A549 (cell line): Measurements from ENCODE around the gene UBAP1. TPM values are rescaled to one million over a fixed set of nuclear protein-coding genes. Genes with fewer than 3 reads are reported as not detected.
"Not testable (repeated sequence)": the region's sequence is repeated elsewhere in the genome, so short reads cannot be mapped to it uniquely, and the experiment has no call there.

Source experiments
- ATAC-seq, 2 experiments: fragments of 200-7000 bp in 1 of 2; fragments of >200 bp in 1 of 2; cut with Nextera tagmentation in 1 of 2; cut with Tn5 transposase in 1 of 2; 3 replicates each; pipeline versions ENCODE4 v1.8.0 to v1.9.1; 2018 to 2020; ENCODE audit warnings: mild to moderate bottlenecking in 1 of 2, moderate library complexity in 1 of 2
- CTCF ChIA-PET: fragments of 300-600 bp; sonication (Branson Sonifier 250); formaldehyde crosslinking; extraction: SDS; loops from one replicate; lab custom pipeline; 2021; ENCODE audit warnings: antibody characterized with exemption, inconsistent platforms; lab: Yijun Ruan, JAX
- POLR2A ChIA-PET: fragments of 350-600 bp; formaldehyde crosslinking; extraction: SDS; loops from one replicate; lab custom pipeline; 2021; ENCODE audit warnings: antibody characterized with exemption, inconsistent platforms; lab: Yijun Ruan, JAX
- DNase-seq, 2 experiments: peaks; one replicate each; pipeline versions ENCODE4 v3.0.0 to v3.0.0-alpha.2; 2011 to 2016; ENCODE audit warnings: low read depth in 1 of 2, low spot score in 1 of 2
- FAIRE-seq: peaks from 2 replicates; lab custom pipeline; 2011; peaks lifted over from hg19 to GRCh38; lab: Jason Lieb, UNC
- H3K27ac ChIP-seq, 2 experiments: fragments of >200 bp; sonication (Bioruptor Twin); formaldehyde crosslinking; 3 replicates each; pipeline ENCODE4 v1.5.1; 2016 to 2017
- H3K4me1 ChIP-seq: fragments of >200 bp; sonication (Bioruptor Twin); formaldehyde crosslinking; 3 replicates; pipeline ENCODE4 v1.6.1; 2016
- H3K4me2 ChIP-seq: fragments of >200 bp; sonication (Bioruptor Twin); formaldehyde crosslinking; 3 replicates; pipeline ENCODE4 v1.6.1; 2016
- H3K4me3 ChIP-seq: fragments of >200 bp; sonication (Bioruptor Twin); formaldehyde crosslinking; 3 replicates; pipeline ENCODE4 v1.5.1; 2016
- H3K9me3 ChIP-seq: fragments of >200 bp; sonication (Bioruptor Twin); formaldehyde crosslinking; 3 replicates; pipeline ENCODE4 v1.6.1; 2016
- CHD2 ChIP-seq: fragments of 150-350 bp; IDR thresholded peaks from 2 replicates; pipeline ENCODE4 v1.6.1; 2014; ENCODE audit warnings: low read length; ENCODE audit not compliant: partially characterized antibody
- CHD4 ChIP-seq: fragments of 200-600 bp; sonication (generic); IDR thresholded peaks from 2 replicates; pipeline ENCODE4 v1.6.1; 2016; ENCODE audit warnings: antibody characterized with exemption, mild to moderate bottlenecking, borderline replicate concordance
- EP300 ChIP-seq, 2 experiments: fragments of >200 bp; sonication (Bioruptor Twin); formaldehyde crosslinking; IDR thresholded peaks; 2 replicates in 1 of 2; 3 replicates in 1 of 2; pipeline ENCODE4 v1.6.1; 2016 to 2017
- FOSL2 ChIP-seq, 2 experiments: fragments of 450-650 bp in 1 of 2; fragments of >200 bp in 1 of 2; sonication (Bioruptor Twin) in 1 of 2; formaldehyde crosslinking; IDR thresholded peaks; 2 replicates each; pipeline versions ENCODE4 v1.5.0 to v1.6.1; 2016 to 2020; ENCODE audit warnings: mild to moderate bottlenecking in 1 of 2, moderate library complexity in 1 of 2
- FOXS1 ChIP-seq: fragments of 250-450 bp; sonication (Bioruptor Pico); IDR thresholded peaks from 2 replicates; pipeline ENCODE4 v1.5.0; 2020; ENCODE audit warnings: mild to moderate bottlenecking, moderate library complexity
- HMGXB4 ChIP-seq: fragments of 250-450 bp; sonication (Bioruptor Pico); IDR thresholded peaks from 2 replicates; pipeline ENCODE4 v1.5.0; 2021; ENCODE audit warnings: mild to moderate bottlenecking, moderate library complexity, borderline replicate concordance
- HOXB5 ChIP-seq: fragments of 250-450 bp; sonication (Bioruptor Pico); IDR thresholded peaks from 2 replicates; pipeline ENCODE4 v1.5.0; 2020; ENCODE audit warnings: mild to moderate bottlenecking, moderate library complexity
- KDM1A ChIP-seq: fragments of 200-600 bp; sonication (generic); IDR thresholded peaks from 2 replicates; pipeline ENCODE4 v1.6.1; 2016; ENCODE audit warnings: low read depth, mild to moderate bottlenecking
- MAZ ChIP-seq: fragments of 150-350 bp; IDR thresholded peaks from 2 replicates; pipeline ENCODE4 v1.6.1; 2014; ENCODE audit warnings: antibody characterized with exemption, low read depth, low read length, borderline replicate concordance
- NR3C1 ChIP-seq: fragments of >200 bp; sonication (Bioruptor Twin); formaldehyde crosslinking; IDR thresholded peaks from 3 replicates; pipeline ENCODE4 v1.6.1; 2017
- PHF8 ChIP-seq: fragments of 200-600 bp; sonication (generic); IDR thresholded peaks from 2 replicates; pipeline ENCODE4 v1.6.1; 2016; ENCODE audit warnings: low read depth, mild to moderate bottlenecking, antibody characterized with exemption, moderate library complexity, borderline replicate concordance
- POLR2AphosphoS2 ChIP-seq: conservative IDR thresholded peaks from 2 replicates; pipeline ENCODE4 v1.6.1; 2012; ENCODE audit warnings: low read length, improper control_type of control experiment, inconsistent platforms
- RAD21 ChIP-seq, 2 experiments: fragments of >200 bp in 1 of 2; sonication (Bioruptor Twin) in 1 of 2; formaldehyde crosslinking in 1 of 2; IDR thresholded peaks in 1 of 2; conservative IDR thresholded peaks in 1 of 2; 2 replicates in 1 of 2; 3 replicates in 1 of 2; pipeline ENCODE4 v1.6.1; 2012 to 2018; ENCODE audit warnings: inconsistent platforms in 1 of 2
- RCOR1 ChIP-seq: fragments of 150-350 bp; IDR thresholded peaks from 2 replicates; pipeline ENCODE4 v1.6.1; 2014; ENCODE audit warnings: antibody characterized with exemption, low read length, low read depth
- USF2 ChIP-seq: fragments of 450-650 bp; IDR thresholded peaks from 2 replicates; pipeline ENCODE4 v1.6.1; 2014; ENCODE audit warnings: antibody characterized with exemption
- ZC3H11A ChIP-seq: fragments of 450-650 bp; IDR thresholded peaks from 2 replicates; pipeline ENCODE4 v1.6.1; 2014; ENCODE audit warnings: antibody characterized with exemption, mild to moderate bottlenecking
- ZNF302 ChIP-seq: fragments of 250-450 bp; sonication (Bioruptor Pico); IDR thresholded peaks from 2 replicates; pipeline ENCODE4 v1.9.0; 2021; ENCODE audit warnings: inconsistent platforms, mild to moderate bottlenecking, moderate library complexity
- WGBS: methylation state at CpG from one replicate; pipeline ENCODE4 v1.1.6; 2017; ENCODE audit errors: missing lambda C conversion rate; 5-methylcytosine and 5-hydroxymethylcytosine counted together
- polyA plus RNA-seq, 4 experiments: library from polyadenylated mRNA; depleted of rRNA in 3 of 4; stranded (reverse); fragments of >200 nt; fragmentation: RNase III in 1 of 4; extraction: RNeasy Plus Mini Kit Qiagen cat#74134 plus additional on column Dnase treatment in 1 of 4; gene quantifications; 2 replicates in 3 of 4; 3 replicates in 1 of 4; pipeline ENCODE4 v1.2.3, GENCODE V29; 2011 to 2017
- TF ChIP-seq, protein P1 (sequence below): IDR thresholded peaks from 2 replicates; pipeline ENCODE4 v1.6.1; 2012; ENCODE audit warnings: low read depth, borderline replicate concordance
- TF ChIP-seq, protein P2 (sequence below): IDR thresholded peaks from 2 replicates; pipeline ENCODE4 v1.6.1; 2012
- TF ChIP-seq, protein P3 (sequence below): fragments of >200 bp; sonication (Bioruptor Twin); formaldehyde crosslinking; IDR thresholded peaks from 3 replicates; pipeline ENCODE4 v1.5.1; 2016

UBAP1 gene
- polyA plus RNA-seq, 2 of the 4 experiments (the other 2 are of a cell fraction): 38.5 to 73.1 TPM

DNA sequence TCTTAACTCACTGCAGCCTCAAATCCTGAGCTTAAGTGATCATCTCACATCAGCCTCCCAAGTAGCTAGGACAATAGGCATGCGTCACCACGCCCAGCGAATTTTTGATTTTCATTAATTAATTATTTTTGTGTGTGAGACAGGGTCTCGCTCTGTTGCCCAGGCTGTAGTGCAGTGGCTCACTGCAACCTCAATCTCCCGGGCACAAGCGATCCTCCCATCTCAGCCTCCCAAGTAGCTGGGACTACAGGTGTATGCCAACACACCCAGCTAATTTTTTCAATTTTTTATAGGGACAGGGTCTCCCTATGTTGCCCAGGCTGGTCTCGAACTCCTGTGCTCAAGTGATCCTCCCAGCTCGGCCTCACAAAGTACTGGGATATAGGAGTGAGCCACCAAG, 41.4 kb downstream of the UBAP1 start (continued):
- TF ChIP-seq PHF8: no peak

- CTCF ChIA-PET: interaction anchor here (1.2 to 9.8 kb wide), 3 partner anchors 12 to 29 kb away, joined by 3 to 71 read pairs (median 5); no protein-coding TSS in a partner anchor
These were observed 45.5 kb downstream of the UBAP1 start for GRCh38 chr9:34224349-34224748.

DNA sequence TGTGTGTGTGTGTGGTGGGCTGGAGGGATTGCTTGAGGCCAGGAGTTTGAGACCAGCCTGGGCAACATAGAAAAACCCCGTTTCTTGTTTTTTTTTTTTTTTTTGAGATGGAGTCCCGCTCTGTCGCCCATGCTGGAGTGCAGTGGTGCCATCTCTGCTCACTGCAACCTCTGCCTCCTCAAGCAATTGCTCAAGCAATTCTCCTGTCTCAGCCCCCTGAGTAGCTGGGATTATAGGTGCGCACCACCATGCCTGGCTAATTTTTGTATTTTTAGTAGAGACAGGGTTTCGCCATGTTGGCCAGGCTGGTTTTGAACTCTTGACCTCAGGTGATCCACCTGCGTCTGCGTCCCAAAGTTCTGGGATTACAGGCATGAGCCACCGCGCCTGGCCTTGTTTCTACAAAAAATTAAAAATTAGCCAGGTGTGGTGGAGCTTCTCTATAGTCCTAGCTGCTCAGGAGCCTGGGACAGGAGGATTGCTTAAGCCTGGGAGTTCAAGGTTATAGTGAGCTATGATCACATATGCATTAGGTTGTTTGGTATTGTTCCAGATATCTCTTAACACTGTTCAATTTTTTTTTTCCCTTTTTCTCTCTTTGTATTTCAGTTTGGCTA, 47.4 kb downstream of the UBAP1 start:
- H3K4me2 ChIP-seq, FAIRE-seq, ATAC-seq, DNase-seq, POLR2A ChIA-PET, H3K27ac ChIP-seq, H3K4me3 ChIP-seq, H3K9me3 ChIP-seq: not testable (repeated sequence)
- CTCF ChIA-PET: interaction anchor here (0.8 to 9.8 kb wide), 3 partner anchors 10 to 34 kb away, joined by 3 to 71 read pairs (median 3); no protein-coding TSS in a partner anchor
- 86% methylated on average over 9 of the region's 9 CpGs for WGBS
- H3K4me1 ChIP-seq: peaks cover 28% of the 10 kb centered on the region

More at GRCh38 chr9:34224349-34224748, 45.5 kb downstream of the UBAP1 start:
- peaks cover 41% of the 10 kb centered on the region for H3K4me1 ChIP-seq
- FAIRE-seq (no peak), DNase-seq (no peak), ATAC-seq (no peak)
- H3K27ac ChIP-seq: no peak overlapping the region
- no peak overlapping the region for H3K4me2 ChIP-seq
- POLR2A ChIA-PET: no interaction called here
- WGBS: 95% methylated on average over 12 of the region's 12 CpGs
- TF ChIP-seq, protein P1, sequence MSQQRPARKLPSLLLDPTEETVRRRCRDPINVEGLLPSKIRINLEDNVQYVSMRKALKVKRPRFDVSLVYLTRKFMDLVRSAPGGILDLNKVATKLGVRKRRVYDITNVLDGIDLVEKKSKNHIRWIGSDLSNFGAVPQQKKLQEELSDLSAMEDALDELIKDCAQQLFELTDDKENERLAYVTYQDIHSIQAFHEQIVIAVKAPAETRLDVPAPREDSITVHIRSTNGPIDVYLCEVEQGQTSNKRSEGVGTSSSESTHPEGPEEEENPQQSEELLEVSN: no peak
- TF ChIP-seq HOXB5 (CRISPR knock-in tag) (no peak), NR3C1 (no peak), CHD2 (no peak), MAZ (no peak), RAD21 (conservative IDR thresholded peaks at IDR 0.05 in 1 of 2, IDR thresholded peaks at IDR 0.05 in 1 of 2) (no peak), ZC3H11A (no peak), EP300 (IDR thresholded peaks at IDR 0.05) (no peak), RCOR1 (no peak), KDM1A (no peak), POLR2AphosphoS2 (no peak), FOSL2 (IDR thresholded peaks at IDR 0.05) (no peak), FOSL2 (CRISPR knock-in tag; IDR thresholded peaks at IDR 0.05) (no peak)
- TF ChIP-seq, protein P2, sequence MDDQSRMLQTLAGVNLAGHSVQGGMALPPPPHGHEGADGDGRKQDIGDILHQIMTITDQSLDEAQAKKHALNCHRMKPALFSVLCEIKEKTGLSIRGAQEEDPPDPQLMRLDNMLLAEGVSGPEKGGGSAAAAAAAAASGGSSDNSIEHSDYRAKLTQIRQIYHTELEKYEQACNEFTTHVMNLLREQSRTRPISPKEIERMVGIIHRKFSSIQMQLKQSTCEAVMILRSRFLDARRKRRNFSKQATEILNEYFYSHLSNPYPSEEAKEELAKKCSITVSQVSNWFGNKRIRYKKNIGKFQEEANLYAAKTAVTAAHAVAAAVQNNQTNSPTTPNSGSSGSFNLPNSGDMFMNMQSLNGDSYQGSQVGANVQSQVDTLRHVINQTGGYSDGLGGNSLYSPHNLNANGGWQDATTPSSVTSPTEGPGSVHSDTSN: no peak
- no peaks in the 10 kb centered on the region for H3K9me3 ChIP-seq
- H3K4me3 ChIP-seq: no peak overlapping the region

GRCh38 chr9:34227445-34227844, 48.6 kb downstream of the UBAP1 start:
- H3K4me1 ChIP-seq: peaks cover 16% of the 10 kb centered on the region
- H3K27ac ChIP-seq: no peak overlapping the region
- H3K9me3 ChIP-seq: no peaks in the 10 kb centered on the region
- H3K4me3 ChIP-seq: no peak overlapping the region
- FAIRE-seq (no peak), ATAC-seq (no peak), DNase-seq (no peak)
- ChIA-PET POLR2A (no interaction called here), CTCF (interaction anchor here (1.3 to 9.8 kb wide), 2 partner anchors 14 to 26 kb away, joined by 5 to 71 read pairs; no protein-coding TSS in a partner anchor)
- WGBS: 87% methylated on average over 2 of the region's 2 CpGs
- no peak overlapping the region for H3K4me2 ChIP-seq
- TF ChIP-seq EP300 (IDR thresholded peaks at IDR 0.05) (no peak), CHD4 (no peak), ZNF302 (no peak), HMGXB4 (CRISPR knock-in tag) (no peak), FOXS1 (no peak), USF2 (no peak)
- TF ChIP-seq, protein P3, sequence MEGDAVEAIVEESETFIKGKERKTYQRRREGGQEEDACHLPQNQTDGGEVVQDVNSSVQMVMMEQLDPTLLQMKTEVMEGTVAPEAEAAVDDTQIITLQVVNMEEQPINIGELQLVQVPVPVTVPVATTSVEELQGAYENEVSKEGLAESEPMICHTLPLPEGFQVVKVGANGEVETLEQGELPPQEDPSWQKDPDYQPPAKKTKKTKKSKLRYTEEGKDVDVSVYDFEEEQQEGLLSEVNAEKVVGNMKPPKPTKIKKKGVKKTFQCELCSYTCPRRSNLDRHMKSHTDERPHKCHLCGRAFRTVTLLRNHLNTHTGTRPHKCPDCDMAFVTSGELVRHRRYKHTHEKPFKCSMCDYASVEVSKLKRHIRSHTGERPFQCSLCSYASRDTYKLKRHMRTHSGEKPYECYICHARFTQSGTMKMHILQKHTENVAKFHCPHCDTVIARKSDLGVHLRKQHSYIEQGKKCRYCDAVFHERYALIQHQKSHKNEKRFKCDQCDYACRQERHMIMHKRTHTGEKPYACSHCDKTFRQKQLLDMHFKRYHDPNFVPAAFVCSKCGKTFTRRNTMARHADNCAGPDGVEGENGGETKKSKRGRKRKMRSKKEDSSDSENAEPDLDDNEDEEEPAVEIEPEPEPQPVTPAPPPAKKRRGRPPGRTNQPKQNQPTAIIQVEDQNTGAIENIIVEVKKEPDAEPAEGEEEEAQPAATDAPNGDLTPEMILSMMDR: no peak
